Fibroblast of lung (primary cell): ENCODE data around the gene HACE1. TPM values are rescaled to one million over a fixed set of nuclear protein-coding genes. Genes with fewer than 3 reads are reported as not detected.

Source experiments
- DNase-seq, 2 donors: peaks; one replicate each; pipeline versions ENCODE4 v3.0.0 to v3.0.0-alpha.2; 2010; ENCODE audit warnings: low read depth in 2 of 2
- H2AFZ ChIP-seq: 2 replicates; pipeline ENCODE4 v1.5.1; 2012; ENCODE audit warnings: low read length, control low read depth, inconsistent platforms
- H3K27ac ChIP-seq: 2 replicates; pipeline ENCODE4 v1.5.1; 2011; ENCODE audit warnings: low read length, control low read depth; ENCODE audit not compliant: insufficient read depth
- H3K27me3 ChIP-seq: 2 replicates; pipeline ENCODE4 v1.5.1; 2011; ENCODE audit warnings: mild to moderate bottlenecking, low read length; ENCODE audit not compliant: control insufficient read depth, insufficient read depth
- H3K36me3 ChIP-seq: 2 replicates; pipeline ENCODE4 v1.5.1; 2011; ENCODE audit warnings: low read length; ENCODE audit not compliant: control insufficient read depth, insufficient read depth
- H3K4me1 ChIP-seq: 2 replicates; pipeline ENCODE4 v1.5.1; 2011; ENCODE audit warnings: low read length; ENCODE audit not compliant: control insufficient read depth, insufficient read depth; ENCODE audit errors: extremely low read depth
- H3K4me2 ChIP-seq: 2 replicates; pipeline ENCODE4 v1.5.1; 2011; ENCODE audit warnings: low read length, control low read depth; ENCODE audit not compliant: insufficient read depth; ENCODE audit errors: extremely low read depth
- H3K4me3 ChIP-seq, 4 experiments: fragments of 200-600 bp in 1 of 4; sonication (generic) in 1 of 4; replicated peaks in 1 of 4; 2 replicates each; pipeline ENCODE4 v1.5.1; 2011 to 2016; ENCODE audit warnings: low read length in 4 of 4, low read depth in 3 of 4, mild to moderate bottlenecking in 3 of 4, control low read depth in 2 of 4, inconsistent platforms in 1 of 4, mixed read lengths in 1 of 4; ENCODE audit not compliant: insufficient read depth in 1 of 4; ENCODE audit errors: control extremely low read depth in 1 of 4
- H3K79me2 ChIP-seq: 2 replicates; pipeline ENCODE4 v1.5.1; 2012; ENCODE audit warnings: mild to moderate bottlenecking, low read length, inconsistent platforms; ENCODE audit not compliant: control insufficient read depth, insufficient read depth
- H3K9ac ChIP-seq: 2 replicates; pipeline ENCODE4 v1.5.1; 2011; ENCODE audit warnings: mild to moderate bottlenecking, low read length, control low read depth; ENCODE audit not compliant: insufficient read depth
- H3K9me3 ChIP-seq: 2 replicates; pipeline ENCODE4 v1.5.1; 2012; ENCODE audit warnings: low read depth, low read length; ENCODE audit not compliant: control insufficient read depth, insufficient read depth
- H4K20me1 ChIP-seq: 2 replicates; pipeline ENCODE4 v1.5.1; 2011; ENCODE audit warnings: low read length; ENCODE audit not compliant: control insufficient read depth, insufficient read depth; ENCODE audit errors: extremely low read depth
- EZH2 ChIP-seq: IDR thresholded peaks from 2 replicates; pipeline ENCODE4 v1.5.1; 2012; ENCODE audit warnings: low read length, control low read depth, mild to moderate bottlenecking; ENCODE audit errors: missing control alignments
- polyA plus RNA-seq, 2 donors: library from polyadenylated mRNA; depleted of rRNA in 1 of 2; stranded (reverse) in 1 of 2; unstranded in 1 of 2; fragments of >200 nt; gene quantifications; 2 replicates each; pipeline ENCODE4 v1.2.1, GENCODE V29; 2011 to 2012; ENCODE audit warnings: missing spikeins in 1 of 2
- total RNA-seq: library from RNA; depleted of rRNA; stranded (reverse); fragments of >200 nt; gene quantifications from 2 replicates; pipeline ENCODE4 v1.2.1, GENCODE V29; 2014
- TF ChIP-seq, protein P1 (sequence below), 2 donors: IDR thresholded peaks in 1 of 2; conservative IDR thresholded peaks in 1 of 2; 1 replicate in 1 of 2; 2 replicates in 1 of 2; pipeline ENCODE4 v1.5.1; 2011 to 2012; ENCODE audit warnings: low read length in 2 of 2, control low read depth in 1 of 2, inconsistent platforms in 1 of 2, low read depth in 1 of 2, mild to moderate bottlenecking in 1 of 2

The HACE1 gene
- total and polyA plus RNA-seq, 2 donors (not counting 1 experiment from before 2014, with no cell fraction given), result 10.8 to 26.3 TPM

DNA sequence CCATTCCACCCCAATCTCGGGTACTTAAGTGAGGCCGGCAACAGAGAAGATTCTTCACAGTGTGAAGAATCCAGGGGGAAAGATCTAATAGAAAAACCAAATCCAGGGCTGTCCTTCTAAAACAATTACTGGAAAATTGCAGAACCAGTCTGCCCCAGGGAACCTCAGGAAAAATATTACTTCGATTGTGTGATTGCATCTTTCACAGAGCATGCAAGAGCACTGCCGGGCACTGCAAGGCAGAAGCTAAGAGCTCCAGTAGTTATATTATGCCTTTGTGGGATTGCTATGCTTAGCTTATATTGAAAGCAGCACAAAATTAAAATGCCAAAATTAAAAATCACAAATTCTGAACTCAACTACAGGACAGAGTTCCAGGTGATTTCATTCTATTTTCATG, 175.9 kb downstream of the HACE1 start:
- Histone ChIP-seq H3K9ac (no peak overlapping the region), H3K27me3 (no peaks in the 10 kb centered on the region), H4K20me1 (no peaks in the 10 kb centered on the region), H3K9me3 (no peaks in the 10 kb centered on the region), H3K4me1 (no peaks in the 10 kb centered on the region), H3K4me2 (no peak overlapping the region), H3K79me2 (no peaks in the 10 kb centered on the region), H2AFZ (no peak overlapping the region), H3K27ac (no peak overlapping the region), H3K36me3 (no peaks in the 10 kb centered on the region), H3K4me3 (no peak overlapping the region)
- TF ChIP-seq, protein P1, sequence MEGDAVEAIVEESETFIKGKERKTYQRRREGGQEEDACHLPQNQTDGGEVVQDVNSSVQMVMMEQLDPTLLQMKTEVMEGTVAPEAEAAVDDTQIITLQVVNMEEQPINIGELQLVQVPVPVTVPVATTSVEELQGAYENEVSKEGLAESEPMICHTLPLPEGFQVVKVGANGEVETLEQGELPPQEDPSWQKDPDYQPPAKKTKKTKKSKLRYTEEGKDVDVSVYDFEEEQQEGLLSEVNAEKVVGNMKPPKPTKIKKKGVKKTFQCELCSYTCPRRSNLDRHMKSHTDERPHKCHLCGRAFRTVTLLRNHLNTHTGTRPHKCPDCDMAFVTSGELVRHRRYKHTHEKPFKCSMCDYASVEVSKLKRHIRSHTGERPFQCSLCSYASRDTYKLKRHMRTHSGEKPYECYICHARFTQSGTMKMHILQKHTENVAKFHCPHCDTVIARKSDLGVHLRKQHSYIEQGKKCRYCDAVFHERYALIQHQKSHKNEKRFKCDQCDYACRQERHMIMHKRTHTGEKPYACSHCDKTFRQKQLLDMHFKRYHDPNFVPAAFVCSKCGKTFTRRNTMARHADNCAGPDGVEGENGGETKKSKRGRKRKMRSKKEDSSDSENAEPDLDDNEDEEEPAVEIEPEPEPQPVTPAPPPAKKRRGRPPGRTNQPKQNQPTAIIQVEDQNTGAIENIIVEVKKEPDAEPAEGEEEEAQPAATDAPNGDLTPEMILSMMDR (conservative IDR thresholded peaks at IDR 0.05 in 1 of 2, IDR thresholded peaks at IDR 0.05 in 1 of 2; ENCODE audit: low read depth in 1 of 2, low read length in 2 of 2), result no peak
- no peak for TF ChIP-seq EZH2
- no peak for DNase-seq

DNA sequence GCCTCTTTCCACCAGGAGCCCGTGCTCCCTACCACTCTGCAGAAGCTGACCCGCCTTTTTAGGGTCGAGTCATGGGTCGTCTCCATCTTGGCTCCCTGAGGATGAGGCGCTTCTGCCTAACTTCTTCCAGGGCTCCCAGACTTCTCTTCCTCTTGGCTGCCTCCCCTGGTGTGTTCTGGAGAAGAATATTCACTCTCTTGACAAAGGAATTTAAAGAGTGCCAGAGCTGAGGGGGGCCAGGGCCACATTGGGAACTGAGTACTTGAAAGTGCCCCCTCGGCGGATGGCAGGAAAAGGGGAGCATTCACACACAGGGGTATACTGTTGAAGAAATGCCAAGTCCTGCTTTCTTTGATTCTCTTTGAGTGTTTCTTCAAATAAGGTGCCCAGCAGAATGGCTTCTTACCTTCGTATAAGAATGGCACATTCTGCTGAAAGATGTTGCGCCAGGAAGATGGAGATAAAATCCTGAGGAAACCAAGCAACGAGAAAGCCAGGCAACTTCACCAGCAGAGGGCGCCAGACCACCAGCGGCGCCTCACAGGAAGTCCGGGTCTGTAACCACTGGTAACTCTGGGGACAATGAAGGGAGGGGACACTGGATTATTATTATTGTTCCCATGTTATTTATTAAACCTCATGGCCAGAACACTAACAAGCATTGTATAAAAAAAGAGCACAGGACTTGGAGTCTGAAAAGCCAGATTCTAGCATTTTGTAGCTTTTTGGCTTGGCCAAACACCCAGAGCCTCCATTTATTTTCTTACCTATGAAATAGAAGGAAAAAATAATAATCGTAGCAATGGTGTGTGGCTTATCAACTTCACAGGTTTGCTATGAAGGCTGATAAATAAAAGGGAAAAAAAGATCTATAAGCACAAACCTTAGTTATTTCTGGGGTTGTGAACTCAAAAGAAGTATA, 176.7 kb downstream of the HACE1 start:
- H2AFZ ChIP-seq, result no peak overlapping the region
- H3K36me3 ChIP-seq, result no peaks in the 10 kb centered on the region
- peak; percentile 39 to 65 for DNase-seq
- H3K4me1 ChIP-seq, result no peaks in the 10 kb centered on the region
- H3K9me3 ChIP-seq, result no peaks in the 10 kb centered on the region
- no peaks in the 10 kb centered on the region for H4K20me1 ChIP-seq
- no peak overlapping the region for H3K27ac ChIP-seq
- TF ChIP-seq, protein P1 (conservative IDR thresholded peaks at IDR 0.05 in 1 of 2, IDR thresholded peaks at IDR 0.05 in 1 of 2; ENCODE audit: low read depth in 1 of 2, low read length in 2 of 2), result peak; percentile 84 to 91
- no peak for TF ChIP-seq EZH2
- H3K4me2 ChIP-seq, result no peak overlapping the region
- no peaks in the 10 kb centered on the region for H3K79me2 ChIP-seq
- H3K27me3 ChIP-seq, result no peaks in the 10 kb centered on the region
- H3K9ac ChIP-seq, result no peak overlapping the region
- H3K4me3 ChIP-seq, result no peak overlapping the region

DNA sequence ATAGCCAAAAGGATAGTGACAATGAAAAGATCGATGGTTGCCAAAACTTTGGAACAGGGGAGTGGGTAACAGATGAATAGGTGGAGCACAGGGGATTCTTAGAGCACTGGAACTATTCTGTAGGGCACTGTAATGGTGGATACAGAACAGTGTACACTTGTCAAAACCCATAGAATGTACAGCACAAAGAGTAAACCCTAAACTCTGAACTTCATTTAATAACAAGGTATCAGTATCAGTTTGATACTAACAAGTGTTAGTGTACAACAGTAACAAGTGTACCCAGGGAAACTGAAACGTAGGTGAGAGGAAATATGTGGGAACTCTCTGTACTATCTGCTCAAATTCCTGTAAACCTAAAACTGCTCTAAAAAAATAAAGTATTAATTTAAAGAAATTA, 179.2 kb downstream of the HACE1 start:
- Histone ChIP-seq H3K27ac (no peak overlapping the region), H4K20me1 (no peaks in the 10 kb centered on the region), H3K36me3 (no peaks in the 10 kb centered on the region), H3K27me3 (no peaks in the 10 kb centered on the region), H3K4me1 (no peaks in the 10 kb centered on the region), H3K4me3 (no peak overlapping the region), H3K79me2 (no peaks in the 10 kb centered on the region), H3K9me3 (no peaks in the 10 kb centered on the region), H3K4me2 (no peak overlapping the region), H2AFZ (no peak overlapping the region), H3K9ac (no peak overlapping the region)
- no peak for DNase-seq
- TF ChIP-seq, protein P1 (conservative IDR thresholded peaks at IDR 0.05 in 1 of 2, IDR thresholded peaks at IDR 0.05 in 1 of 2; ENCODE audit: low read depth in 1 of 2, low read length in 2 of 2), result no peak
- TF ChIP-seq EZH2, result no peak
